ENCODE results near the gene MAGEB2.

MAGEB2 gene

DNA sequence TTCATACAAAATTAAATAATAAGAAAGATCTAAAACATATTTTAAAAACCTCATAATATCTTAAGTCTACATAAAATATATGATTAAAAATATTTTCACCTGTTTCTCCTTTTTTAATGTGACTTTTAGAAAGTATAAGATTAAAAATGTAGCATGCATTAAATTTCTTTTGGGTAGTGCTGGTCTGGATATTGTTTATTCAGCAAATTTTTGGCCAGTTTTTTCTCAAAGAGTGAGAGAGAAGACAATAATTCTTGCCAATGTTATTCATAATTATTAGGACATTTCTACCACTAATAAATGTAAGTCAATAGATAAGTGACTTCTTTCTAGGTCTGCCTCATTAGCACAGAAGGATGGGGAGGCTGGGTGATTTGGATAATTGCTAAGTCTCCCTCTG, 45.6 kb downstream of the MAGEB2 start:
- TF ChIP-seq CEBPB (IDR thresholded peaks at IDR 0.05) (no peak), REST (IDR thresholded peaks at IDR 0.05; ENCODE audit: low read depth) (no peak), FOXM1 (IDR thresholded peaks at IDR 0.05; ENCODE audit: borderline replicate concordance, low read depth) (no peak), RAD21 (IDR thresholded peaks at IDR 0.05; ENCODE audit: low read depth) (no peak), NFIC (IDR thresholded peaks at IDR 0.05) (no peak), MAX (IDR thresholded peaks at IDR 0.05) (no peak), TCF12 (IDR thresholded peaks at IDR 0.05; ENCODE audit: low read depth) (no peak), EGR1 (IDR thresholded peaks at IDR 0.05) (no peak), ZBTB7A (IDR thresholded peaks at IDR 0.05; ENCODE audit: low read depth) (no peak), CREB1 (IDR thresholded peaks at IDR 0.05; ENCODE audit: low read depth) (no peak), TAF1 (IDR thresholded peaks at IDR 0.05; ENCODE audit: low read depth) (no peak), TEAD4 (IDR thresholded peaks at IDR 0.05) (no peak)
- TF ChIP-seq, protein P1, sequence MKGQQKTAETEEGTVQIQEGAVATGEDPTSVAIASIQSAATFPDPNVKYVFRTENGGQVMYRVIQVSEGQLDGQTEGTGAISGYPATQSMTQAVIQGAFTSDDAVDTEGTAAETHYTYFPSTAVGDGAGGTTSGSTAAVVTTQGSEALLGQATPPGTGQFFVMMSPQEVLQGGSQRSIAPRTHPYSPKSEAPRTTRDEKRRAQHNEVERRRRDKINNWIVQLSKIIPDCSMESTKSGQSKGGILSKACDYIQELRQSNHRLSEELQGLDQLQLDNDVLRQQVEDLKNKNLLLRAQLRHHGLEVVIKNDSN (IDR thresholded peaks at IDR 0.05): no peak

GRCh38 chrX:30262763-30263162, 47.4 kb downstream of the MAGEB2 start:
- no peak for TF ChIP-seq EP300 (IDR thresholded peaks at IDR 0.05; ENCODE audit: borderline replicate concordance)
- TF ChIP-seq EGR1 (IDR thresholded peaks at IDR 0.05): no peak
- no peak for TF ChIP-seq REST (IDR thresholded peaks at IDR 0.05; ENCODE audit: low read depth)
- TF ChIP-seq, protein P1 (IDR thresholded peaks at IDR 0.05): no peak
- TF ChIP-seq RAD21 (IDR thresholded peaks at IDR 0.05; ENCODE audit: low read depth): no peak
- TF ChIP-seq CREB1 (IDR thresholded peaks at IDR 0.05; ENCODE audit: low read depth): no peak
- TF ChIP-seq TAF1 (IDR thresholded peaks at IDR 0.05; ENCODE audit: low read depth): no peak
- TF ChIP-seq NFIC (IDR thresholded peaks at IDR 0.05): no peak
- no peak for TF ChIP-seq TEAD4 (IDR thresholded peaks at IDR 0.05)
- no peak for TF ChIP-seq CEBPB (IDR thresholded peaks at IDR 0.05)
- no peak for TF ChIP-seq YY1 (IDR thresholded peaks at IDR 0.05; ENCODE audit: low read depth)
- TF ChIP-seq TCF12 (IDR thresholded peaks at IDR 0.05; ENCODE audit: low read depth): no peak
- no peak for TF ChIP-seq MAX (IDR thresholded peaks at IDR 0.05)
- no peak for TF ChIP-seq ZBTB7A (IDR thresholded peaks at IDR 0.05; ENCODE audit: low read depth)
- TF ChIP-seq FOXM1 (IDR thresholded peaks at IDR 0.05; ENCODE audit: borderline replicate concordance, low read depth): no peak

Measured in Ishikawa (cell line).